ENCODE results near the gene PDE4A.

DNA sequence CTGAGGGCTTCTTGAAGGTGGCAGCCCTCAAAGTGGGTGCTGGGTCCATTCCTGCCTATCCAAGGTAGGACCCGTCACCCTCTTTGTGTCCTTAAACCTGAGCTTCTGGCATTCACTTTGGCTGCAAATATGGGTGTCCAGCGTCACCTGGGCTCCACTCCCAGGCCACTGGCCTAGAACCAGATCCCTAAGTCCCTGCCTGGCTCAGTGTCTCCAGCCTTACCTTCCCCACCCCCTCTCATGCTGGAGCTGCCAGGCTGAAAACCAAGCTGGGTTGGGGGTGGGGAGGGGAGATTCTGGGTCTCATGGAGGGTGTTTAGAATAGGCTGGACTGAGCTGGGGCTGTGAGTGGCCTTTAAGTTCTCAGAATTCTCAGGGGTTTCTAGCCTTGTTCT, 12.4 kb downstream of the PDE4A start:
- TF ChIP-seq POLR2A (IDR thresholded peaks at IDR 0.05), result no peak
- TF ChIP-seq CTCF (IDR thresholded peaks at IDR 0.05 in 4 of 5, conservative IDR thresholded peaks at IDR 0.05 in 1 of 5), result no peak

Data from gastrocnemius medialis (tissue), 4 donors.